Renal cortex interstitium (tissue), 11 donors: Measurements from ENCODE around the gene RYR3. TPM values are rescaled to one million over a fixed set of nuclear protein-coding genes. Genes with fewer than 3 reads are reported as not detected.

ENCODE experiments used
- DNase-seq, 11 donors: peaks; one replicate each; pipeline ENCODE4 v3.0.0-alpha.2; 2013; ENCODE audit warnings: low read depth in 9 of 11, low spot score in 4 of 11; ENCODE audit errors: extremely low read depth in 1 of 11
- polyA plus RNA-seq, 3 donors: library from polyadenylated mRNA; unstranded; fragments of 120-200 nt; gene quantifications; one replicate each; pipeline ENCODE4 v1.2.1, GENCODE V29; 2013; ENCODE audit not compliant: insufficient read length in 3 of 3

RYR3 gene
- polyA plus RNA-seq, 3 donors = 6.8 to 13.6 (median 12.5) TPM

DNA sequence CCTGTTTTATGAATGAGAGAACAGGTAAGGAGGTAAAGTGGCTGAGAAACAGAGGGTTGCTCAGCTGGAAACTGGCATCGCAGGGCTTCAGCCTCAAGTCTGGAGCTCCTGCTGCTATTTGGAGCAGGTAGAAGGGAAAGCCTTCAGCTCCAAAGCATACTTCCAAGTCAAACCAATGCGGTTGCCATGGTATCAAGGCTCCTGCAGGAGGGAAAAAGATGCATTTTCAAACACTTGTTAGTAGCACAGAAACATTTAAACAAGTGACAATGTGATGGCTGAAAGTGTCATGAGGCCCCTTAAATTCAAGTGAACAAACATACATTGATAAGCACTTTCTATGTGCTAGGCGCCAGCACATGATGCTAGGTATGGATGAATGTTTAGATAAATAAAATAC, 60.4 kb downstream of the RYR3 start:
- no peak for DNase-seq

DNA sequence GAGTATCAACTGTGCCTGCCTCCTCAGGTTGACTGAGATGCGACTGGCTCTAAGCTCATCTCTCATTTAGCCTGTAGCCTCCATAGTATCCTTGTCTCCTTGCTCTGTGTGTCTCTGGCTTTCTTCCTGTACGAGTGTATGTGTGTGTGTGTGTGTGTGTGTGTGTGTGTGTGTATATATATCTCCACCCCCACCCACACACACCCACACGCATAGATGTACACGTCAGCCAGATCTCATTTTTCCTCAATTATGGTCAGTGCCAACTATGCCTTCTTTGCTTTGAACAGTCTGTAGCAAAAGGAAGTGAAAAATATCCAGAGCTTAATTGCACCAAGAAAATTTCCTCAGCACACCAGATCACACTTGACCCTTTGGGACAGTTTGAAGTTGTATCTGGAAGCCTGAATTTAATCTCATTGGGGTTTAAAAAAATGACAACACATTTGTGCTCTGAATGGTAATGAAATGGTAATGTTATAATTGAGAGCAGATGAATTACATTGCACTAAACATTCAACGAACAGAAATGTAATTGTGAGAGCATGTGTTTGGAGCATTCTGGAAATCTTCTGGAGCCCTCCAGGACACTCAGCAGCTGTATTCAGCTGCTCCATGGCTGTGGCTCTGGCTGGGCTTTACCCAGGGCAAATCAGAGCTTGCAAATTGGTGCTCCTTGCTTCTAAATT, 63.6 kb downstream of the RYR3 start:
- DNase-seq = peak in 2 of 11 donors; percentile 4 to 6

GRCh38 chr15:33375236-33375635, 64.5 kb downstream of the RYR3 start:
- no peak for DNase-seq

GRCh38 chr15:33377204-33377603, 66.4 kb downstream of the RYR3 start:
- DNase-seq = no peak

- DNase-seq = peak in 1 of 11 donors; percentile 5
Observed at GRCh38 chr15:33378866-33379480, 68.2 kb downstream of the RYR3 start.

GRCh38 chr15:33380406-33380805, 69.6 kb downstream of the RYR3 start:
- DNase-seq = no peak

GRCh38 chr15:33382491-33382890, 71.7 kb downstream of the RYR3 start:
- DNase-seq = no peak

- no peak for DNase-seq
Observed at GRCh38 chr15:33384307-33384706, 73.5 kb downstream of the RYR3 start.

GRCh38 chr15:33392453-33392852, 81.7 kb downstream of the RYR3 start:
- no peak for DNase-seq

GRCh38 chr15:33393546-33393945, 82.8 kb downstream of the RYR3 start:
- no peak for DNase-seq

- no peak for DNase-seq
Observed at GRCh38 chr15:33395321-33395720, 84.6 kb downstream of the RYR3 start.

DNA sequence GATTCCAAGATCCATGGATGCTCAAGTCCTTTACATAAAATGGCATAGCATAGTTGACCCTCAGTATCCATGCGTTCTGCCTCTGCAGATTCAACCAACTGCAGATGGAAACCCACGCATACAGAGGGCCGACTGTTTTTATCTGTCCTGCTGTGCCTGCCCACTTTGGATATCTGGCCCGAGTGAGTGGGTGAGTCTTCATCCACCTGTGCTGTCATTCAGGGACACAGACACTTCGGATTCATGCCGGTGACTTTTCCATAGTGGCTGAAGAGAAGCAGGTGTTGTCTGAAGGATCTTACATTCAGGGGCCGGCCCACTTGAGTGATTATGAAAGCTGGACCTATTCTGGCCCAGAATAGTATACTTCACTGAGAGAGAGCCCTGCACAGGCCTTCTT, 85.1 kb downstream of the RYR3 start:
- no peak for DNase-seq

- no peak for DNase-seq
Observed at GRCh38 chr15:33396475-33396874, 85.7 kb downstream of the RYR3 start.

DNA sequence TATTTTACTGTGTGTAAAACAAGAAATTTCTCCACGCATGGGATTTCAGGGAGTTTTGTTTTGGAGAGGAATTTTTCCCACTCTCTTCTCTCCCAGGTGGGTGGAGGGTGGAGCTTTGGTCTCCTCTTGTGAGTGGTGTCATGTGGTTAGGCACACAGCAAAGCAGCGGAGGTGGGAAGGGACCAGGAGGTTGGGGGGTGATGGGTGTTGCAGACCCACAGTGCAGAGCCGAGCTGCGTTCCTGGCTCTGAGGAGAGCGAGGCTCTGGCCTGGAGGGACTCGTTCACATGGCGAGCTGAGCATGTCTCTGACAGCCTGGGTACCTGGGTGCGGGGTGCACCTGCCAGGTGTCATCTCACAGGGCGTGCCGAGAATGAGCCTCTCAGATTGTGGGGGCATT, 87.8 kb downstream of the RYR3 start:
- DNase-seq = no peak

- DNase-seq = no peak
Observed at GRCh38 chr15:33400941-33401340, 90.2 kb downstream of the RYR3 start.

GRCh38 chr15:33402600-33402999, 91.8 kb downstream of the RYR3 start:
- peak in 3 of 11 donors; percentile 1 to 4 (median 3) for DNase-seq

DNA sequence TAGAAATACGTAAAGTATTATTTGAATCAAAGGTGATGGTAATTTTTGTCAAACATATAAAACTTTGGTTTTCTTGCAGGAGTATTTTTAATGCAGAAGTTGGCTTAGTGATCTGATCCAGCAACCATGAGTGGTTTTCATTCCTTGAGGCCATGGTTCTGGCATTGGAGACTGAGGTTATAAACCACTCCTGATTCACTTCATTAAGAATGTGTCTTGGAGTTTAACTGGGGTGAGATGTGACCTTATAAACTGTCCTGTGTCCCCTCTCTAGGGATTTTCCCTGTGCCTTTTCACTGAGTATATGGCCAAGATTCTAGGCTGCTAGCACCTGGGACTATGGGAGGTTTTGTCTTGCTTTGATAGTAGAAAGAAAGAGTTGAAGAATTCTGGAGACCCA, 94.3 kb downstream of the RYR3 start:
- no peak for DNase-seq

DNA sequence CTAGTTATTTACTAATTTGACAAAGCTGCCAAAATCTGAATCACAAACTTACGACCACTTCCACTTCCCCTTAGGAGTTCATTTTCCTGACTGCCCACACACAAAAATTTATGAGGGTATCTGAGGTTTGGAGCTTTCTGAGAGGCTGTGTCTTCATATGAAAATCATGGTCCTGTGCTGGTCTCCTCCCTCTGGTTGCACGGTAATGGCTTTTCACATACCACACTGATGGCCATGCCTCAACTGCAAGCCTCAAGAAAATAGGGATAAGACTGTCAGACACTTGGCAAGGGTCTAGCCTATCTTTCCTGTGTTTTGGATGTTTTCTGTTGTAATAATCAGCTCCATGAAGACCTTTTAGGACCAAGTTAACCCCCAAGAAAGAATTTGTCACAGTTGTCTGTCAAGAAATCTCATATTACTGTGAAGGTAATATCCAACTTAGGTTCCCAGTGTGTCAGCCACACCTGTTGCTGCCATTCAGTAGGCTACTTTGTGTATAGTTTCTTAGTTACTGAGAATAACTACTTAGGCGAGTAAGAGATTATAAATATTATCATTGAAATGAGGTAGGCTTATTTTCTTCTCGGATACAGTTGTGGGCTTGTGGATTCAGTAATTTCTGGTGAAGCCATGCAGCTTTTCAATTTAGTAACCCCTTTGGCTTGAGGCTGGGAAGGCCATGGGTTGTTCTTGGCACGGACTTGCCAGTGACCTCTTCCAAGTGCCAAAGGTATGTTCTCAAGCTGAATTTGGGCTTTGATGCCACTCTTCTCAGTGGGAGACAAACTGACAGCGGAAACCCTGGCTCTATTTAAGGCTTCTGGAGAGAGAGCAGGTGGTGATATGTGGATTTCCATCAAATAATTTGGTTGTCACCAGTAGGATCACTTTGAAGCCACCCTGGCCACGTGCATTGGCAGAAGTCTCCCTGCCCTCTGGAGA, 101.1 kb downstream of the RYR3 start:
- no peak for DNase-seq

DNA sequence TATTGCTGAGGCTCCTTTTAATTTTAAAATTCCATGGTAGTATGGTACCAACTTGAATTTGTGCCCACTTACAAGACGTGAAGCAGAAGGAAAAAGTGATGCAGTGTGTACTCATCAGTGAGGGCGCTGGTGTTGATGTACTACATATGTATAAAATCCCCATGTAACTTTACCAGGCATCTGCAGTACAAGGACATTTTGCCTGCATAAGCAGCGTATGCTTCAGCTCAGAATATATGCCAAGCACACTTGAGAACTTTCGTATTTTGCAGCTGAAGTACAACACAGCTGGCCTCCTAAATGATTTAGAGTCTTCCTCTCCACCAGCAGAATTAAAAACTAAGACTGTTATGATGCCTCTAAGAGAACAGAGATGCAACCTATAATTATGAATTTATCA, 108.9 kb downstream of the RYR3 start:
- no peak for DNase-seq

DNA sequence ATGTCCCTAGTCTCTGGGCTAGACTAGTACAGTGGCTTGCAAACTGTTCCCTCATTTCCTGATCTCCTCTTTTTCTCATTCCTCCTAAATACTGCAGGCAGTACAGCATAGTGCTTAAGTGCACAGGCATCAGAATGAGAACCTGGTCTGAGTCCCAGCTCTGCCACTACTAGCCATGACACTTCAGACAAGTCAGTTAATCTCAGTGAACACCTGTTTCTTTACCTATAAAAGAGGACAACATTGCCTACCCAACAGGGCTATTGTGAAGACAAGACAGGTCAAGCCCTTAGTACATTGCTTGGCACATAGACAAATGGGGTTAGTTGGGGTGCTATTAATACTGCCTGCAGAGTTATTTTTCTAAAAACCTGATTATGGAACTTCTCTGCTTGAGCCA, 113.3 kb downstream of the RYR3 start:
- no peak for DNase-seq
